ENCODE results near the gene PASK. TPM values are rescaled to one million over a fixed set of nuclear protein-coding genes. Genes with fewer than 3 reads are reported as not detected.

PASK gene
- total RNA-seq, 2 experiments from 2014 or later, result 62.9 to 88.1 TPM

DNA sequence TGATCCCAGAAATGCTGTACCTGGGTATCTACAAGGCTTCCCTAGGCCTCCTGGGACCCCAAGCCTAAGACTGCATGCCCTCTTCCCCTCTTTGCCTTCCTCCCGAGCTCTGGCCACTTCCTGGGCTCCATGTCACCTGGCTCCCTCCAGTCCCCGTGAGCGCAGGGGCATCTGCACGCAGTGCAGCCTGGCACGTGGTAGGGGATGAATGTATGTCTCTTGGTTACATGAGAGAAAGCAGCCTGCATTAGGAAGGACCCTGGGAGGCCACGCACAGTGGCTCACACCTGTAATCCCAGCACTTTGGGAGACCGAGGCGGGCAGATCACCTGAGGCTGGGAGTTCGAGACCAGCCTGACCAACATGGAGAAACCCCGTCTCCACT is 15.8 kb downstream of the PASK start:
- Mint-ChIP-seq H3K4me1 (peaks cover 8% of the 10 kb centered on the region), H3K4me3 (no peak overlapping the region), H3K27me3 (no peaks in the 10 kb centered on the region), H3K36me3 (ENCODE audit: low read depth) (peaks cover 47% of the 10 kb centered on the region), H3K27ac (no peak overlapping the region), H3K9me3 (ENCODE audit: low read depth) (no peaks in the 10 kb centered on the region)
- ATAC-seq (no peak), DNase-seq (no peak)
- intact Hi-C loops (cut with DNase I, micrococcal nuclease), result no loop called here
- CTCF ChIA-PET, result interaction anchor here (0.6 kb wide), 1 partner anchor 491 kb away, joined by 3 read pairs; no protein-coding TSS in a partner anchor
- POLR2A ChIA-PET, result no interaction called here

DNA sequence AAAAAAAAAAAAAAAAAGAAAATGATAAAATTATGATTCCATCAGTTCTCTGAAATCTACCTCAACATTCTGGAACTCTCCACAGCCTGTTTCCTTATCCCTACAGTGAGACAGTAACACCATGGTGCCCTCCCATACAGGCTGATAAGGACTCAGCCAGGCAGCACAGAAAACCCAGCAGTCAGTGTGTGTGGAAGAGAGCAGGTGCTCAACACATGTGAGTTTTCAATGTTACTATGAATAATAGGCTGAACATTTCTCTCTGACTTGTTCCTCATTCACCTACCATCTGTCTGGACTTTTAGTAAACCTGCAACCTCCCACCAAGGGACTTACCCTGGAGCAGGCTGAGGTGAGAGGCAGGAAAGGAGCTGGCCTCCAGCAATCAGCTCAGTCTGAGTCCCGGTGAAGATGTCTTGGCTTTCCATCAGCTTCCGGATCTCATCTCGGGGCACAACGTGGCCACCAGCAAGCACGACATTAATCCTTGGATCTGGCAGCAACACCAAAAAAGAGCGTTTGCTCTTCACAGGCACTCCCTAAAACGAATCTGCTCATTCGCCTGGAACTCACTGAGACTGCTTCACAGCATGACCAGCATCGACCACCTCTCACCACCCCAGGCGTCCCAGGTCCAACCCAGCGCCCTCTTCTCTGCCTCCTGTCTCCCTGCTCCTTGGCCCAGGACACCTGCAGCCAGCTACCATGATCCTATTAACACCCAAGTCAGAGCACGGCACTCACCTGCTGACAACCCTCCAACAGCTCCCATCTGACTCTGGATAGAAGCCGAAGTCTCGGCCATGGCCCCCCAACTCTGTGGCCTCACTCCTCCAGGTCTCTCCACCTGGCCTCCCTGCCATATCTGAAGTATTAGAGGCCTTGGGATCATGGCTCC is 16.5 kb downstream of the PASK start:
- Mint-ChIP-seq H3K36me3 (ENCODE audit: low read depth) (peaks cover 53% of the 10 kb centered on the region), H3K27me3 (no peaks in the 10 kb centered on the region), H3K9me3 (ENCODE audit: low read depth) (no peaks in the 10 kb centered on the region), H3K4me3 (no peak overlapping the region), H3K27ac (no peak overlapping the region), H3K4me1 (peaks cover 14% of the 10 kb centered on the region)
- ATAC-seq (no peak), DNase-seq (no peak)
- ChIA-PET CTCF (interaction anchor here (0.6 kb wide), 1 partner anchor 492 kb away, joined by 3 read pairs; no protein-coding TSS in a partner anchor), POLR2A (no interaction called here)
- intact Hi-C loops (cut with DNase I, micrococcal nuclease), result no loop called here

DNA sequence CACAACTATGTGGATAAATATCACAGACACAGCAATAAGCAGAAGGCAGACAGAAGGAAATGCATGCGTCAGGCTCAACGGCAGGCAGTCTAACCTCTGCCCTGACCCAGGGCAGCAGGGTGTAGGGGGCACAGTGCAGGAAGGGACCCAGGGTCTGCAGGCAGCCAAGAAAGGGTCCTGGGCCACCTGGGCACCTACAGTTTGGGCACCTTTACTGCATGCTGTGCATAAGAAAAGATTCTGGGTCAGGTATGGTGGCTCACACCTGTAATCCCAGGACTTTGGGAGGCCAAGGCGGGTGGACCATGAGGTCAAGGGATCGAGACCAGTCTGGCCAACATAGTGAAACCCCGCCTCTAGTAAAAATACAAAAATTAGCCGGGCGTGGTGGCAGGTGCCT is 17.7 kb downstream of the PASK start:
- ATAC-seq (no peak), DNase-seq (no peak)
- Mint-ChIP-seq H3K9me3 (ENCODE audit: low read depth) (no peaks in the 10 kb centered on the region), H3K36me3 (ENCODE audit: low read depth) (peaks cover 56% of the 10 kb centered on the region), H3K27me3 (no peaks in the 10 kb centered on the region), H3K4me1 (peaks cover 22% of the 10 kb centered on the region), H3K4me3 (no peak overlapping the region), H3K27ac (no peak overlapping the region)
- POLR2A ChIA-PET, result no interaction called here
- intact Hi-C loops (cut with DNase I, micrococcal nuclease), result no loop called here
- CTCF ChIA-PET, result no interaction called here

DNA sequence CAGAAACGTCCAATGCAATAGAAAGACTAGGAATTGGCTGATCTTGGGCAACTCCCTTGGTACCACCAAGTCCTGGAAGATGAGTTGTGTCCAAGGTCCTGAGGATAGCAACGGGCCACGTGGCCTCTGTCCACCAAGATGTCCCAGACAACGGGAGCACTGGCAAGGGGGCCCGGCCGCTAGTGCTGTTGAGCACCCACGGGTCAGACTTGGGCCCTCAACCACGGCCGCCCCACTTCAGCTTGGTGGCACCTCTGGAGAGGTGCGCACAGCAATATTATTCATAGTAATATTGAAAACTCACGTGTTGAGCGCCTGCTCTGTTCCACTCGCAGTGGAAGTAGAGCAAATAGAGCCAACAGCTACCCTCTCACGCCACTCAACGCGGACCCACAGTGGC is 19.0 kb downstream of the PASK start:
- Mint-ChIP-seq H3K27me3 (no peaks in the 10 kb centered on the region), H3K4me3 (no peak overlapping the region), H3K36me3 (ENCODE audit: low read depth) (peaks cover 47% of the 10 kb centered on the region), H3K9me3 (ENCODE audit: low read depth) (no peaks in the 10 kb centered on the region), H3K4me1 (peaks cover 22% of the 10 kb centered on the region), H3K27ac (no peak overlapping the region)
- ChIA-PET CTCF (interaction anchor here (0.9 kb wide), 1 partner anchor 17 kb away, joined by 3 read pairs; no protein-coding TSS in a partner anchor), POLR2A (no interaction called here)
- intact Hi-C loops (cut with DNase I, micrococcal nuclease), result no loop called here
- no peak for DNase-seq
- no peak for ATAC-seq

DNA sequence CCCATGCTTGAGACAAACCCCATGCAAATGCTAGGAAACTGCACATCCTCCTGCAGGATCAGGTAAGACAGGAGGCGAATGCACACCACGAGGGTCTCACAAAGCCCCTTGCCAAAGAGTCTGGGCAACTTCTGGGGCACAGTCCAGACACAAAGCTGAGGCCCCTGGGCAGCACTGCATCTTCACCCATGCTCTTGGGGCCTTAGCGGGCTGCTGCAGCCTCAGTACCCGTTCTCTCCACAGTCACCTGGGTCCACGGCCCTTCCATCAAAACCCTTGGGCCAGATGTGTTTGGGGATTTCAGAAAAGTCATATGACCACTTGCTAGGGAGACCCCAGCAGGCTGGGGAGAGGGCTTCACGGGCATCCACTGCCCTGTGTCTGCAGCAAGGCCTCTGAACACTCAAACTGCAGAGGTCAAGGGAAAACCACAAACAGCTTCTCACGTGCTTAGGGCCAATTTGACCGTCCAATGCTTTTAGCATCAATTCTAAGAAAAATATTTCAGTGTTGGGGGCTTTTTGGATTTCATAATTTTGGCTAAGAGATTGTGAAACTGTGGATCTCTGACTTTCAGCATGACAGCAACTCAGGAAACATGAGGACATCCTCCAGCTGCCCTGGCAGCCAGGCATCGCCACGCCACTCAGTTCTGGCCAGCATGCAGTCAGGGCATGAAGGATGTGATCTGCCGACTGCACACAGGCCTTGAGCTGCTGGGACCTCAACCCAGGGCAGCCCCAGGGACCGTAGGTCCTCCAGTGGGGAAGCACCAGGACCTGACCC is 20.0 kb downstream of the PASK start:
- DNase-seq, result no peak
- Mint-ChIP-seq H3K36me3 (ENCODE audit: low read depth) (peaks cover 44% of the 10 kb centered on the region), H3K4me1 (peaks cover 22% of the 10 kb centered on the region), H3K27ac (peak overlapping the region; percentile 95), H3K9me3 (ENCODE audit: low read depth) (no peaks in the 10 kb centered on the region), H3K27me3 (no peaks in the 10 kb centered on the region), H3K4me3 (no peak overlapping the region)
- no peak for ATAC-seq
- ChIA-PET CTCF (interaction anchor here (0.7 to 0.9 kb wide), 2 partner anchors 16 to 25 kb away, joined by 3 read pairs; no protein-coding TSS in a partner anchor), POLR2A (interaction anchor here (0.6 to 1.6 kb wide), 2 partner anchors 20 to 299 kb away, joined by 4 to 10 read pairs; partner anchors contain the start of gene PASK)
- intact Hi-C loops (cut with DNase I, micrococcal nuclease), result no loop called here

DNA sequence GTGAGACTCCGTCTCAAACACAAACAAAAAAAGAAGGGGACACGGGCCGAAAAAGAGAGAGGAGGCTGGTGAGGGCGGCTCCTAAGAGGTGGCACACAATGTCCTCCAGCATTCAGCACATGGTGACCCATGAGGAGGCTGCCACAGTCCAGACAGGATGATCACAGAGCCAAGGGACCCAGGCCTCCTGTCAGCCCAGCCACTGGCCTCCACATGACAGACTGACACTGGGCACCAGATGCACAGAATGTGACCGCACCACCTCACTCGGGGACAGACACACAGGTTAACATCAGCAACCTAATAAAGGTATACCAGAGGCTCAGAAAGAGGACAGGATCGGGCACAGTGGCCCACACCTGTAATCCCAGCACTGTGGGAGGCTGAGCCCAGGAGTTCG is 21.0 kb downstream of the PASK start:
- ChIA-PET POLR2A (interaction anchor here (1.6 kb wide), 1 partner anchor 21 kb away, joined by 4 read pairs; the partner anchor contains the start of gene PASK), CTCF (no interaction called here)
- peaks cover 44% of the 10 kb centered on the region for H3K36me3 Mint-ChIP-seq (ENCODE audit: low read depth)
- no peaks in the 10 kb centered on the region for H3K27me3 Mint-ChIP-seq
- intact Hi-C loops (cut with DNase I, micrococcal nuclease), result no loop called here
- H3K9me3 Mint-ChIP-seq (ENCODE audit: low read depth), result no peaks in the 10 kb centered on the region
- H3K4me1 Mint-ChIP-seq, result peaks cover 27% of the 10 kb centered on the region
- peak overlapping the region; percentile 15 for H3K4me3 Mint-ChIP-seq
- DNase-seq (no peak), ATAC-seq (no peak)
- H3K27ac Mint-ChIP-seq, result peak overlapping the region; percentile 95

DNA sequence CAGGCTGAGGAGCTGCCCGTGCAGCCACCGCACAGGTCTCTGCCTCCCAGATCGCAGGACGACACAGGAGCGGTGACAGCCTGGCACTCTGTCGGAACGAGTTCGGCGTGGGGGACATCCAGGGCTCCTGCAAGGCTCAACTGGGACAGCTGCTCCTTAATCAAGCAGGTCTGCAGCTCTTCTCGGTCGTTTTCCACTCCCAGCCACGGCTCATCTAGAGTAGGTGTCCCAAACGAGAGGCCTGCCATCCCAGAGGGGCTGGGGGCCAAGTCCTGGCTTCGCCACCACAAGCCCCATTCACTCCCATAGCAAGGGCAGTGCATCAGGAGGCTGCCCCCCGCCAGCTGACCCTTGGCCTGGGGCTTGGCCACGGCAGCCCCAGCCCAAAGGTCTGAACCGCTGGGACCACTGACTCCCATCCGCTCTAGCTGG is 22.5 kb downstream of the PASK start:
- ChIA-PET CTCF (interaction anchor here (0.6 to 0.7 kb wide), 2 partner anchors 19 to 284 kb away, joined by 3 to 7 read pairs; no protein-coding TSS in a partner anchor), POLR2A (no interaction called here)
- DNase-seq (no peak), ATAC-seq (no peak)
- Mint-ChIP-seq H3K27me3 (no peaks in the 10 kb centered on the region), H3K36me3 (ENCODE audit: low read depth) (peaks cover 44% of the 10 kb centered on the region), H3K4me3 (no peak overlapping the region), H3K27ac (peak overlapping the region; percentile 95), H3K4me1 (peaks cover 27% of the 10 kb centered on the region), H3K9me3 (ENCODE audit: low read depth) (no peaks in the 10 kb centered on the region)
- intact Hi-C loops (cut with DNase I, micrococcal nuclease), result no loop called here

DNA sequence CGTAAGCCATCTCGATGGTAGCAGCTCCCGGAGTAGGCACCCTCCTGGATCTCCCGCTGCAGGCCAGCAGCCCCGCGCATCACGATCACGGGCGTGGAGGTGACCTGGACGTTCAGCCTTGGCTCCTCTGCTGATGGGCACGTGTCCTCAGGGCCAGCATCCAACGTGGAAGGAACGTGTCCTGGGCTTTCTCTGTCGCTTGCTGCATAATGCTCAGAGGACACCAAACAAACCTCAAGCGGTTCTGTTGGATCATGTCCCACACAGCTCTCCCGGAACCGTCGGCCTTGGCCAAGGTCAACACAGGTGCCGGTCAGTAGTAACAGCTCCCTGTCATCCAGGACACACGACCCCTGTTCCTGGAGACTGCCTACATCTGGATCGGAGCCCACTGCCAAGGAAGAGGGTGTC is 23.1 kb downstream of the PASK start:
- DNase-seq (no peak), ATAC-seq (no peak)
- Mint-ChIP-seq H3K9me3 (ENCODE audit: low read depth) (peaks cover under 1% of the 10 kb centered on the region), H3K4me1 (peaks cover 33% of the 10 kb centered on the region), H3K27me3 (no peaks in the 10 kb centered on the region), H3K4me3 (no peak overlapping the region), H3K36me3 (ENCODE audit: low read depth) (peaks cover 50% of the 10 kb centered on the region), H3K27ac (peak overlapping the region; percentile 31)
- intact Hi-C loops (cut with DNase I, micrococcal nuclease), result no loop called here
- ChIA-PET CTCF (no interaction called here), POLR2A (no interaction called here)

DNA sequence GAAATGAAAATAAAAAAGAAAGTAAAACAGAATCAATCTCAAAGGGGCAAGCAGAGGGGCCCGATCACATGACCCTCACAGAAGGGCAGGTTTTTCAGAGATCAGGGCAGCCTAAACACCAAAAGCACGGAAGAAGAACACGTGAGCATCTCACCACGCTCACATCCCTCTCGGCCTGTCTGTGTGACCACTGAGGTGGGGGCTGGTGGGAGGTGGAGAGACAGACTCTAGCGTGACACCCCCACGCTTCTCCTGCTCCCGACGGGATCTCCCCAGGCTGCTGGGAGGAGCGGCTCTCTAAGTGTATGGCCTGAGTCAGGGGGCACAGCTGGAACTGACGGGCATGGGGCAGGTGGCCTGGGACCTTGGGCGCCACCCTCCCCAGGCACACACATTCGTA is 23.6 kb downstream of the PASK start:
- DNase-seq, result no peak
- Mint-ChIP-seq H3K4me1 (peaks cover 37% of the 10 kb centered on the region), H3K27me3 (no peaks in the 10 kb centered on the region), H3K9me3 (ENCODE audit: low read depth) (peaks cover 2% of the 10 kb centered on the region), H3K36me3 (ENCODE audit: low read depth) (peaks cover 53% of the 10 kb centered on the region), H3K27ac (no peak overlapping the region), H3K4me3 (no peak overlapping the region)
- ChIA-PET POLR2A (no interaction called here), CTCF (no interaction called here)
- ATAC-seq, result no peak
- intact Hi-C loops (cut with DNase I, micrococcal nuclease), result no loop called here

DNA sequence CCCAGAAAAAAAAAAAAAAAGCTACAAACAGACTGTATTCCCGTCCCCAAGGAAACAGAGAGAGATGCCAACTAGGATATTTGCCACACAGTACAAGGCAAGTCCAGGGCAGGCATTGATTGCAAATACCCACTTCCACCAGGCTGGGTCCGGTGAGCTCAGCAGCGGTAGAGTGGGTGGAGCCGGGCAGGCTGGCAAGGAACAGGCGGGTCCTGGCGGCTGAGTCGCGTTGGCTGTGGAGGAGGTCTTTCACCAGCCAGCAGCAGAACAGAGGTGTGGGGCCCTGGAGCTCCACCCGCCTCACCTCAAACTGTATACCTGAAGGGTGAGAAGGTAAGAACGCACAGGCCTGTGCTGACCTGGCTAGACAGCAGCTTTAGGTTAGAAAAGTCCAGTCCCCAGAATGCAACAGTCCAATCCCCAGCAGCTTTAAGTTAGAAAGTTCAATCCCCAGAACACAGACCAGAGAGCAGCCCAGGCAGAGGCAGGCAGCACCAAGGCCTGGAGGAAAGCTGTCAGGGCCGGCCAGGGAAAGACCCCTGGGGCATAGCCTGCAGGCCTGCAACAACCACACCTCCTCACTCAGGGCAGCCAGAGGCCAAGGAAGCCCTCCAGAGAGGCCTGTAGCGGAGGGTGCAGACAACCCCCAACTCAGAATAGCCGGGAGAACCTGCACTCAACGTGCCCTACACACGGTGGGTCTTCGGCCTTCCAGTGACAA is 25.3 kb downstream of the PASK start:
- POLR2A ChIA-PET, result no interaction called here
- H3K9me3 Mint-ChIP-seq (ENCODE audit: low read depth), result peaks cover 2% of the 10 kb centered on the region
- DNase-seq, result peak; percentile 65
- peak overlapping the region; percentile 59 for H3K4me3 Mint-ChIP-seq
- peaks cover 45% of the 10 kb centered on the region for H3K36me3 Mint-ChIP-seq (ENCODE audit: low read depth)
- peak; percentile 64 for ATAC-seq
- no peaks in the 10 kb centered on the region for H3K27me3 Mint-ChIP-seq
- intact Hi-C loops (cut with DNase I, micrococcal nuclease), result no loop called here
- H3K27ac Mint-ChIP-seq, result peak overlapping the region; percentile 77
- H3K4me1 Mint-ChIP-seq, result peaks cover 39% of the 10 kb centered on the region
- CTCF ChIA-PET, result interaction anchor here (0.6 kb wide), 1 partner anchor 14 kb away, joined by 3 read pairs; no protein-coding TSS in a partner anchor

DNA sequence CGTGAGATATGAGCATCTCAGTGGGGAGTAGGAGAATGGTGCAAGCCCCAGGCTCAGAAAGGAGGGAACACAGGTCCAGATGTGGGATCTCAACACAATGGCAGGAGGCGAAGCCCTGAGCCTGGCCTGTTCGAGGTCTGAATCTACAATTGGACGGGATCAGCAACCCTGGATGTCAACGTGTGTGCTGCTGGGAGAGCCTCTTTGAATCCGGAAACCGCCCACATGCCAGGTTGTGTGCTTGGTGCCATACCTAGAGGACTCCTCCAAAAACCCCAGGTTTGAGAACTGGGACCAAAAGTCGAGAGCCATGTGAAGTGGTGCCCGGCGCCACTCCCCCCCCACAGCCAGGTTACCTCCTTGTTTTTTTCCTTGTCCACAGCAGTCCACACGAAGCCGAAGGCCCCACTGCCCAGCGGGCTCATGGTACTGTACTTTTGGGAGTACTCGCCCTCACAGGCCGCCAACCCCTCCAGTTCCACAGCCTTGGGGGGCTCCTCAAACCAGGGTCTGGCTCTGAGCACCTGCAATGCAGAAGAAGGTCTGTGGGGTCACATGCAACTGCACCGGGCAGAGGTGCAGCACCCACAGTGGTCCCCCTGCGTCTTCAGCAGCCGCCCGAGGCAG is 26.8 kb downstream of the PASK start:
- H3K9me3 Mint-ChIP-seq (ENCODE audit: low read depth), result peaks cover 2% of the 10 kb centered on the region
- H3K36me3 Mint-ChIP-seq (ENCODE audit: low read depth), result peaks cover 40% of the 10 kb centered on the region
- H3K4me3 Mint-ChIP-seq, result no peak overlapping the region
- H3K4me1 Mint-ChIP-seq, result peaks cover 24% of the 10 kb centered on the region
- intact Hi-C loops (cut with DNase I, micrococcal nuclease), result no loop called here
- H3K27ac Mint-ChIP-seq, result no peak overlapping the region
- no peak for DNase-seq
- ChIA-PET POLR2A (no interaction called here), CTCF (no interaction called here)
- no peaks in the 10 kb centered on the region for H3K27me3 Mint-ChIP-seq
- ATAC-seq, result no peak

Measured in activated CD4-positive, alpha-beta T cell treated with anti-CD3 and anti-CD28 coated beads for 36 hours (primary cell).